MM.1S (cell line): ENCODE results near the gene CDH7.

Experiments
- DNase-seq: peaks from one replicate; pipeline ENCODE4 v3.0.0-alpha.2; 2015
- H2AFZ ChIP-seq: fragments of 300-600 bp; sonication (generic); 2 replicates; pipeline ENCODE4 v1.6.0; 2016; ENCODE audit warnings: antibody characterized with exemption, low read length
- H3F3A ChIP-seq: fragments of 300-600 bp; sonication (generic); 2 replicates; pipeline ENCODE4 v1.6.1; 2016; ENCODE audit warnings: mild to moderate bottlenecking, antibody characterized with exemption, low read length, moderate library complexity, mixed read lengths; ENCODE audit not compliant: insufficient read depth
- H3K27ac ChIP-seq: fragments of 300-600 bp; sonication (generic); 2 replicates; pipeline ENCODE4 v1.5.1; 2016; ENCODE audit warnings: mild to moderate bottlenecking, low read length
- H3K27me3 ChIP-seq: fragments of 300-600 bp; sonication (generic); replicated peaks from 2 replicates; pipeline ENCODE4 v1.6.0; 2016; ENCODE audit warnings: low read length; ENCODE audit not compliant: insufficient read depth
- H3K36me3 ChIP-seq: fragments of 300-600 bp; sonication (generic); replicated peaks from 2 replicates; pipeline ENCODE4 v1.6.1; 2016; ENCODE audit warnings: mild to moderate bottlenecking, low read length, mixed read lengths; ENCODE audit not compliant: insufficient read depth
- H3K4me1 ChIP-seq: fragments of 300-600 bp; sonication (generic); 2 replicates; pipeline ENCODE4 v1.6.1; 2016; ENCODE audit warnings: low read length, mixed read lengths
- H3K4me2 ChIP-seq: fragments of 300-600 bp; sonication (generic); 2 replicates; pipeline ENCODE4 v1.6.0; 2016; ENCODE audit warnings: low read depth, low read length
- H3K4me3 ChIP-seq: fragments of 300-600 bp; sonication (generic); 2 replicates; pipeline ENCODE4 v1.5.1; 2016; ENCODE audit warnings: low read length, mixed read lengths
- H3K79me2 ChIP-seq: fragments of 300-600 bp; sonication (generic); 2 replicates; pipeline ENCODE4 v1.6.1; 2016; ENCODE audit warnings: mixed run types, low read length, mixed read lengths
- H3K9ac ChIP-seq: fragments of 300-600 bp; sonication (generic); 2 replicates; pipeline ENCODE4 v1.6.1; 2016; ENCODE audit warnings: low read length, mixed read lengths
- H3K9me2 ChIP-seq: fragments of 300-600 bp; sonication (generic); replicated peaks from 2 replicates; pipeline ENCODE4 v1.6.1; 2016; ENCODE audit warnings: mild to moderate bottlenecking, low read length, mixed read lengths; ENCODE audit not compliant: insufficient read depth
- H3K9me3 ChIP-seq: fragments of 300-600 bp; sonication (generic); replicated peaks from 2 replicates; pipeline ENCODE4 v1.6.1; 2016; ENCODE audit warnings: mild to moderate bottlenecking, low read length, mixed read lengths; ENCODE audit not compliant: insufficient read depth
- H4K20me1 ChIP-seq: fragments of 300-600 bp; sonication (generic); 2 replicates; pipeline ENCODE4 v1.6.1; 2016; ENCODE audit warnings: mild to moderate bottlenecking, low read length, moderate library complexity, mixed read lengths; ENCODE audit not compliant: insufficient read depth
- EZH2 ChIP-seq: fragments of 300-600 bp; sonication (generic); optimal IDR thresholded peaks from 2 replicates; pipeline ENCODE3; 2017; ENCODE audit warnings: low read depth, mild to moderate bottlenecking, antibody characterized with exemption, low read length, mixed read lengths
- EZH2phosphoT487 ChIP-seq: fragments of 300-600 bp; sonication (generic); IDR thresholded peaks from 2 replicates; pipeline ENCODE4 v1.6.1; 2018; ENCODE audit warnings: antibody characterized with exemption, low read length
- TF ChIP-seq, protein P1 (sequence below): fragments of 300-600 bp; sonication (generic); IDR thresholded peaks from 2 replicates; pipeline ENCODE4 v1.5.1; 2016; ENCODE audit warnings: antibody characterized with exemption, low read length, mixed read lengths

Gene CDH7

DNA sequence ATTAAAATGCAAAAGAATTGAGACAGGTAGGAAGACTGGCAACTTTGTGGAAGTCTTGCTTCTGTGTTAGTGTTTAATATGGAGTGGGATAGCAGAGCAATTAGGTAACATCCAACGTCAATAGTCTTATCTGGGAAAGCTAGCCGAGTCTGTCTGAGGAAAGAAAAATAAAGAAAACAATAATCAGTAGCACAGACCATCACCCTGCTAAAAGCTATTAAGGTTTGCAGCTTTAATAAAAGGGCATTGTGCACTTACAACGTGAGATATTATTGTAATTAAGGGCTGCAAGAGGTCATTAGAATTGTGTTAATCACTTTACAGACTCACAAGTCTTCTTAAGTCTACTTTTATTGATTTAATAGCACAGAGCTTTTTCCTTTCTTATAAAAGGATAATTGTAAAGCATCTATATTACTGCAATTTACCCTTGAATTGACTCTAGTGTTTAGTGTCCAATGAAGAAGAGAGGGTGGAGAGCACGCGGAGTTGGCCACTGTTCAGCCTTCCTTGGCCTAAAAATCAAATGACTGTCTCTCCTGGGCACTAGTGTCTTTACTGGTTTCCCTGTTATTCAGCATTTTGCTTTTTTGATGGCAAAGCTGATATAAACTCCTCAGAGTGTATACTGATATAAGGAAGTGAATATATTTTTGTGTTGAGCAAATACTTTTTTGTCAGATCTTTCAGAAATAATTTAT, 2.0 kb downstream of the CDH7 start:
- no peak for TF ChIP-seq EZH2phosphoT487
- Histone ChIP-seq H3K9me2 (no peaks in the 10 kb centered on the region), H3K79me2 (no peaks in the 10 kb centered on the region), H3F3A (no peaks in the 10 kb centered on the region), H3K27me3 (no peaks in the 10 kb centered on the region), H4K20me1 (no peaks in the 10 kb centered on the region), H3K27ac (no peak overlapping the region), H3K4me2 (no peak overlapping the region), H3K9ac (no peak overlapping the region), H3K4me1 (no peaks in the 10 kb centered on the region), H3K36me3 (no peaks in the 10 kb centered on the region), H2AFZ (no peak overlapping the region), H3K4me3 (no peak overlapping the region), H3K9me3 (no peaks in the 10 kb centered on the region)
- DNase-seq, result no peak

DNA sequence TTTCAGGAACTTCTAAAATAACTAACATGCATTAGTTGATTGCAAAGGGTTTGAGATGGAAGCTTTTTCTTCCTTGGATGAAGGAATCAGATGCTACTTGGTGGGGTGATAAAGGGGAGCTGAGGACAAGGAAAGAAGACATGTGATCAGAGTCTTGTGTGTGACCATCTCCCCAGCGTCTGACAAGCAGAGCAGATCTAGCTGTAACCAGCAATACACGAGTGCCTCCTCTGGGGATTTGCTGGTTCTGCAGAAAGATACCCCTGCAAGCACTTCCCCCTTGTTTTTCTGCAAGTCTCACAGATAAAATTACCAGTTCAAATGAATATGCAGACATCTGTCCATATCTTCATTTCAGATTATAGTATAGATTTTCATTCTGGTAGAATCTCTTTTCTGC, 2.7 kb downstream of the CDH7 start:
- TF ChIP-seq, protein P1, sequence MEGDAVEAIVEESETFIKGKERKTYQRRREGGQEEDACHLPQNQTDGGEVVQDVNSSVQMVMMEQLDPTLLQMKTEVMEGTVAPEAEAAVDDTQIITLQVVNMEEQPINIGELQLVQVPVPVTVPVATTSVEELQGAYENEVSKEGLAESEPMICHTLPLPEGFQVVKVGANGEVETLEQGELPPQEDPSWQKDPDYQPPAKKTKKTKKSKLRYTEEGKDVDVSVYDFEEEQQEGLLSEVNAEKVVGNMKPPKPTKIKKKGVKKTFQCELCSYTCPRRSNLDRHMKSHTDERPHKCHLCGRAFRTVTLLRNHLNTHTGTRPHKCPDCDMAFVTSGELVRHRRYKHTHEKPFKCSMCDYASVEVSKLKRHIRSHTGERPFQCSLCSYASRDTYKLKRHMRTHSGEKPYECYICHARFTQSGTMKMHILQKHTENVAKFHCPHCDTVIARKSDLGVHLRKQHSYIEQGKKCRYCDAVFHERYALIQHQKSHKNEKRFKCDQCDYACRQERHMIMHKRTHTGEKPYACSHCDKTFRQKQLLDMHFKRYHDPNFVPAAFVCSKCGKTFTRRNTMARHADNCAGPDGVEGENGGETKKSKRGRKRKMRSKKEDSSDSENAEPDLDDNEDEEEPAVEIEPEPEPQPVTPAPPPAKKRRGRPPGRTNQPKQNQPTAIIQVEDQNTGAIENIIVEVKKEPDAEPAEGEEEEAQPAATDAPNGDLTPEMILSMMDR, result peak; percentile 34; the same call in 1 of the 2 replicates
- no peak for TF ChIP-seq EZH2phosphoT487
- no peaks in the 10 kb centered on the region for H3F3A ChIP-seq
- H4K20me1 ChIP-seq, result no peaks in the 10 kb centered on the region
- H3K27me3 ChIP-seq, result no peaks in the 10 kb centered on the region
- no peak overlapping the region for H3K9ac ChIP-seq
- no peaks in the 10 kb centered on the region for H3K9me3 ChIP-seq
- no peak overlapping the region for H3K4me2 ChIP-seq
- H3K36me3 ChIP-seq, result no peaks in the 10 kb centered on the region
- H3K79me2 ChIP-seq, result no peaks in the 10 kb centered on the region
- H3K9me2 ChIP-seq, result no peaks in the 10 kb centered on the region
- H3K4me1 ChIP-seq, result no peaks in the 10 kb centered on the region
- no peak overlapping the region for H2AFZ ChIP-seq
- DNase-seq, result peak; percentile 46
- no peak overlapping the region for H3K4me3 ChIP-seq
- H3K27ac ChIP-seq, result no peak overlapping the region

DNA sequence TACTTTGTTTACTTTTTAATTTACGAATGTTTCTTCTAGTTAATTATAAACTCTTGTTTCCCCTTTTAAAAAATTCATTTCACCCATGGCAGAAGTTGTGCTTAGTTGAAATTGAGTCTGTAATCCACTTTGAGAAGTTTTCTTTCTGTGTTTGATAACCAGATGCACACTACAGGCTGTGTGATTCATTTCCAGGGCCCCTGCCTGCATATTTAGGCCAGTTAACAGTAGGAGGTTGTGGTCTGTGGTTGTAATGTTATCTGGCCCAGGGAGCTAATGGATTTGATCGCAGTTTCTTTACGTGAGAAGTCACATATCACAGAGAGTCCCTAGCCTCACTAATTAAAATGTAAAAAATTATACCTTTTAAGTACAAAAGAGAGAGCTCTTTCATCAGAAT, 3.3 kb downstream of the CDH7 start:
- H3K4me2 ChIP-seq, result no peak overlapping the region
- H4K20me1 ChIP-seq, result no peaks in the 10 kb centered on the region
- H3K4me3 ChIP-seq, result no peak overlapping the region
- no peaks in the 10 kb centered on the region for H3K9me3 ChIP-seq
- H3K4me1 ChIP-seq, result no peaks in the 10 kb centered on the region
- no peak for TF ChIP-seq EZH2
- DNase-seq, result no peak
- H3K9ac ChIP-seq, result no peak overlapping the region
- no peaks in the 10 kb centered on the region for H3K79me2 ChIP-seq
- H3F3A ChIP-seq, result no peaks in the 10 kb centered on the region
- no peaks in the 10 kb centered on the region for H3K9me2 ChIP-seq
- no peak overlapping the region for H2AFZ ChIP-seq
- H3K27ac ChIP-seq, result no peak overlapping the region
- H3K27me3 ChIP-seq, result no peaks in the 10 kb centered on the region
- H3K36me3 ChIP-seq, result no peaks in the 10 kb centered on the region

DNA sequence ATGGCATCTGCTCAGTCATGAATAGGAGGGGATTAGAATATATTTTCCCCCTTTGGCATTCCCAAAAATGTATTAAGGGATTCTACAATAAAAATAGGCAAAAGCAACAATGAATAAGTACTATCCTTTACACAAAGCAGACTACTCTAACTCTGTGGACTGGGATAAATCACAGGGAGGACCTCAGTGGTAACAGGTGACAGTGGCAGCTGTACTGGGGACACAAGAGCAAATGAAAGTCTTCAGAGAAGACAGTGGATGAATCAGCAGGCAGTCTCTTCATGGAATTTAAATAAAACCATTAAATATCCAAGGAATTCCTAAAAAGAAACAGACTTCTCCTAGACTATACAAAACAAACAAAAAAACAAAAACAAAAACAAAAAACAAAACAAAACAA, 4.8 kb downstream of the CDH7 start:
- no peaks in the 10 kb centered on the region for H3K9me3 ChIP-seq
- H3F3A ChIP-seq, result no peaks in the 10 kb centered on the region
- no peak overlapping the region for H2AFZ ChIP-seq
- H3K79me2 ChIP-seq, result no peaks in the 10 kb centered on the region
- H3K9me2 ChIP-seq, result no peaks in the 10 kb centered on the region
- no peaks in the 10 kb centered on the region for H3K4me1 ChIP-seq
- no peak overlapping the region for H3K9ac ChIP-seq
- H3K27me3 ChIP-seq, result no peaks in the 10 kb centered on the region
- no peak overlapping the region for H3K27ac ChIP-seq
- no peak for TF ChIP-seq EZH2
- TF ChIP-seq EZH2phosphoT487, result no peak
- TF ChIP-seq, protein P1, result no peak
- no peaks in the 10 kb centered on the region for H4K20me1 ChIP-seq
- no peak overlapping the region for H3K4me2 ChIP-seq
- no peak for DNase-seq
- H3K4me3 ChIP-seq, result no peak overlapping the region
- no peaks in the 10 kb centered on the region for H3K36me3 ChIP-seq
